Stimulated activated naive CD8-positive, alpha-beta T cell treated with anti-CD3 and anti-CD28 coated beads, Interleukin-15, Interleukin-2, amounts not matched to agents 100 ng/mL and 50 ng/mL, for 24 hours (primary cell): ENCODE data around the gene SRPK2.
A peak's percentile ranks its signal among the peaks of the same experiment; 100 is the strongest.
"Not testable (repeated sequence)": the region's sequence is repeated elsewhere in the genome, so short reads cannot be mapped to it uniquely, and the experiment has no call there.

Source experiments
- H3K27ac Mint-ChIP-seq: one replicate; pipeline ENCODE4 v1.8.0; 2021; ENCODE audit warnings: mild to moderate bottlenecking, mixed read lengths
- H3K27me3 Mint-ChIP-seq: one replicate; pipeline ENCODE4 v1.8.0; 2021; ENCODE audit warnings: mixed read lengths
- H3K36me3 Mint-ChIP-seq: one replicate; pipeline ENCODE4 v1.8.0; 2021; ENCODE audit warnings: low read depth, mixed read lengths
- H3K4me1 Mint-ChIP-seq: one replicate; pipeline ENCODE4 v1.8.0; 2021; ENCODE audit warnings: low read depth, mixed read lengths
- H3K4me3 Mint-ChIP-seq: one replicate; pipeline ENCODE4 v1.8.0; 2021; ENCODE audit warnings: mild to moderate bottlenecking, mixed read lengths
- H3K9me3 Mint-ChIP-seq: one replicate; pipeline ENCODE4 v1.8.0; 2021; ENCODE audit warnings: mixed read lengths

SRPK2 gene

DNA sequence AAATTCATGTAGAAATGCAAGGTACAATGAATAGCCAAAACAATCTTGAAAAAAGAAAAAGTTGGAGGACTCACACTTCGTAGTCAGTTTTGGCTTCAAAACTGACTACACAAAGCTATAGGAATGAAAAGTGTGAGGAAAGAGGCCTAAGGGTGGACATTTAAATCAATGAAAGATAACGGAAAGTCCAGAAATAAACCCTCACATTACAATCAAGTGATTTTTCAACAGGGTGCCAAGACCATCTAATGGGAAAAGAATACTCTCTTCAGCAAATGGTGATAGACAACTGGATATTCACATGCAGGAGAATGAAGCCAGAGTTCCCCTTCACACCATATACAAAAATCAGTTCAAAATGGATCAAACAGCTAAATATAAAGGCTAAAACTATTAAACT is 106.8 kb downstream of the SRPK2 start:
- peaks cover 48% of the 10 kb centered on the region for H3K4me1 Mint-ChIP-seq
- peaks cover 4% of the 10 kb centered on the region for H3K36me3 Mint-ChIP-seq
- H3K27ac Mint-ChIP-seq, result no peak overlapping the region
- H3K27me3 Mint-ChIP-seq, result no peaks in the 10 kb centered on the region
- H3K9me3 Mint-ChIP-seq, result no peaks in the 10 kb centered on the region
- no peak overlapping the region for H3K4me3 Mint-ChIP-seq

- Mint-ChIP-seq H3K4me3 (no peak overlapping the region), H3K27me3 (no peaks in the 10 kb centered on the region), H3K27ac (no peak overlapping the region), H3K36me3 (peaks cover 4% of the 10 kb centered on the region), H3K4me1 (peaks cover 37% of the 10 kb centered on the region), H3K9me3 (no peaks in the 10 kb centered on the region)
Observed at GRCh38 chr7:105279688-105280007, 109.1 kb downstream of the SRPK2 start.

- no peak overlapping the region for H3K4me3 Mint-ChIP-seq
- peaks cover 32% of the 10 kb centered on the region for H3K4me1 Mint-ChIP-seq
- H3K36me3 Mint-ChIP-seq, result peaks cover 4% of the 10 kb centered on the region
- H3K27ac Mint-ChIP-seq, result peak overlapping the region; percentile 45
- no peaks in the 10 kb centered on the region for H3K9me3 Mint-ChIP-seq
- H3K27me3 Mint-ChIP-seq, result no peaks in the 10 kb centered on the region
Observed at GRCh38 chr7:105278973-105279687, 109.6 kb downstream of the SRPK2 start.

DNA sequence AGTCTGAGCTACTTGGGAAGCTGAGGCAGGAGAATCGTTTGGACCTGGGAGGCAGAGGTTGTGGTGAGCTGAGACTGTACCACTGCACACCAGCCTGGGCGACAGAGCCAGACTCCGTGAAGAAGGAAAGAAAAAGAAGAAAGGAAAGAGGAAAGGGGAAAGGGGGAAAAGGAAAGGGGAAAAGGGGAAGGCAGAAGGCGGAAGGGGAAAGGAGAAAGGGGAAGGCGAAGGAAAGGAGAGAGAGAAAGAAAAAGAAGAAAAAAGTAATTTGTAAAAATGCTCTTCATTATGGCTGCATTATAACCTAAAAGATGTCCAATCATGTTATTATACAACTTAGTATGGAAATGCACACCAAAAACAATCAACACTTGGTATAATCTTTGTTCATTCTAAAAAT is 110.2 kb downstream of the SRPK2 start:
- H3K27me3 Mint-ChIP-seq, result no peaks in the 10 kb centered on the region

DNA sequence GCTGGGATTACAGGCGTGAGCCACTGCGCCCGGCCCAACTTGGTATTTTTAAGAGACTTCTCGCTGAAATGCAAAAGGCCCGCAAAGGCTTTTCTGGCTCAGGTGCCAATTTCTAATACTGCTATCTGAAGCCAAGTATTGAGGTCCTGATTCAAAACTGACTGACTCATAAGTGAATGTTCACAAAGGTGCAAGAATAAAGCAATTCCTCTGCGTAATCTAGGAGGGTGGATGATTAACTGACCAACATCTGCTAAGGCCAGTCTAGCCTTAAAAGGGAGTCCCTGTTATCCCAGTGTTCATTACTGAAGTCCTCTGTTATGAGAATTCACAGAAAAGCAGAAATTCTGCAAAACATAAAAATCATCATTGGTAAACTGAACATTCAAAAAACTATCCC is 111.4 kb downstream of the SRPK2 start:
- H3K4me1 Mint-ChIP-seq, result peaks cover 23% of the 10 kb centered on the region
- H3K4me3 Mint-ChIP-seq, result no peak overlapping the region
- no peak overlapping the region for H3K27ac Mint-ChIP-seq
- H3K36me3 Mint-ChIP-seq, result peaks cover 4% of the 10 kb centered on the region
- no peaks in the 10 kb centered on the region for H3K27me3 Mint-ChIP-seq
- no peaks in the 10 kb centered on the region for H3K9me3 Mint-ChIP-seq

More for the DNA sequence above, 110.2 kb downstream of the SRPK2 start:
- Mint-ChIP-seq H3K4me3 (no peak overlapping the region), H3K4me1 (peaks cover 30% of the 10 kb centered on the region), H3K9me3 (no peaks in the 10 kb centered on the region), H3K36me3 (peaks cover 4% of the 10 kb centered on the region), H3K27ac (no peak overlapping the region)

DNA sequence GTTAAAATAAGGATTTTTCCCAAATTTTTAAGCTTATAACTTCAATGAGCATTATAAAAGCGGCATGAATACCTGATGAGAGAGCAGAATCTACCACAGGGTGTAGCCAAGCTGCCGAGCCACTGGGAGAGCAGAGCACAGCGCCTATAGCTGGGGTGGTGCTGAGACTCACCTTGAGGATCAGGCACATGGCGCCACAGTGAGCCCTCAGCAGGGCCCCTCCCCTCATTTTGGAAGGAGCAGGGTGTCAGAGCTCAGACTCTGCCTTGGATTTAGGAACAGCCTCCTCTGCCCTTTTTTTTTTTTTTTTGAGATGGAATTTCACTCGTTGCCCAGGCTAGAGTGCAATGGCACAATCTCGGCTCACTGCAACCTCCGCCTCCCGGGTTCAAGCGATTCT is 118.6 kb downstream of the SRPK2 start:
- Mint-ChIP-seq H3K36me3 (no peaks in the 10 kb centered on the region), H3K4me1 (peaks cover 46% of the 10 kb centered on the region), H3K27ac (no peak overlapping the region), H3K4me3 (no peak overlapping the region), H3K9me3 (no peaks in the 10 kb centered on the region), H3K27me3 (no peaks in the 10 kb centered on the region)

DNA sequence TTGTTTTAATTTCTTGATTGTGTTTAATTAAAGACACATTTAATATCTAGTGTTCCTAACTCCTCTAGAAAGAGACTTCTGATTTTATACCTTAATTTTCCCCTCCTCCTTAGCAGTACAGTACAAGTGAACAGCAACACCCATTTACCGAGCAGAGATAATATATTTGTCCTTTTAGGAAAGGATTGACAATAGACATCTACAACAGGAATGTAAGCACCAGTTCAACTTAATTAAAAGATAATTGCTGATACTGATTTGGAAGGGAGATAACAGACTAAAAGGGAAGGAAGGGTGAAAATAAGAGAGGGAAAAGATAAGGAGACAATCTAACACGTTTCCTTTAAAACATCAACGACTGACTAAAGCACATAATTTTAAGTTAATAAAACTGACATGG is 119.3 kb downstream of the SRPK2 start:
- Mint-ChIP-seq H3K36me3 (no peaks in the 10 kb centered on the region), H3K27ac (peak overlapping the region; percentile 93), H3K27me3 (no peaks in the 10 kb centered on the region), H3K4me3 (peak overlapping the region; percentile 88), H3K4me1 (peaks cover 52% of the 10 kb centered on the region), H3K9me3 (no peaks in the 10 kb centered on the region)

DNA sequence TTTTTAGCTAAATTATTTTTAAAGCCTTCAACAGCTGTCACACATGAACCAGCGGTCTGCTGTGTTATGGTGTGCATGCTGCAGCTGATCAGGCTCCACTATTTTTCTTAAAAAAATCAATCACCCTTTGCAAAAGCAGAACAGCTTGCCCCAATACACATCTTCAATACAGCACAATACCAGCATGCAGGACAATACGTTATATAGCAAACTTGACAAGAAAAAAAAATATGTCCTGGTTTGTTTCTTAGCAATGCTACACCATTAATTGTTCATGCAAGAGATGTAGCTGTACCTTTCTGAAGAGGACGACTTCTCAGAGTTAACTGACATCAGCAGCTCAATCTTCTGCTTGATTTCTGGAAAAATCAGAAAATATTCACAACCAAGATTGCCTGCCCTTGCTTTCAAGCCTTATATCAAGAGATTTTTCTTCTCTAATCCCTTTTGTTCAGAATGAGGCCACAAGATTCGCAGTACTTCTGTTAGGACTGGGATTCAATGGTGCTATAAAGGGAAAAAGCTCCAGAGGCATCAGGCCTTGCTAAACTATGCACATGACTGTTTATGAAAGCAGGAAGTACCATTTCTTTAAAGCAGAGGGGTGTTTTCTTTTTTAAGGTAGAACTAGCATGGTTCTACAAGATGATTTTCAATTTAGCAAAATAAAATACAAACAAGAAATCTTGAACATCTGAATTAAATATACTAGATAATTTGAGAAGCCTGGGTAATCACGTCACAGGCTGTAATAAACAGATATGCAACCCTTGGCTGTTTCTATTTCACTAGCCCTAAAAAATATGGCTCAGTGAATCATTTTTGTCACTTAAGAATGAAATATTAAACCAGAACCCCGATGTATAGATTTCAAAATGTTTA is 120.0 kb downstream of the SRPK2 start:
- Mint-ChIP-seq H3K4me3 (peak overlapping the region; percentile 88), H3K27ac (peak overlapping the region; percentile 93), H3K36me3 (no peaks in the 10 kb centered on the region), H3K27me3 (no peaks in the 10 kb centered on the region), H3K4me1 (peaks cover 56% of the 10 kb centered on the region), H3K9me3 (no peaks in the 10 kb centered on the region)

DNA sequence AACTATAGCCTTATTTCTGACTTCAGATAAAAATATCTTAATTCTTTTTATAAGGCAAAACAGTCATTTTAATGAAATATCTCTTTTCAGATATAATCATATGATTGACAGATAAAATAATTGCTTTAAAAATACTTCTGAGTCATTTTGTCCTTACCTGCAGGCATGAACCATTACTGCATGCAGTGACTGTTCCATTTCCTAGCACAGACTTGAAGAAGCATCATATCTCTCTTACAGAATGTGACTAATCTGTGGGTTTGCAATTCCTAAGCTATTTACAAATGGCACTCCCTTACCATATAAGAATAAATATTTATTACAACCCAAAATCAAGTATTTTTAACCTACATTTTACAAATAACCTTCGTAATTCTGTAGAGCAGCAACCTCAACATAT is 120.7 kb downstream of the SRPK2 start:
- H3K27ac Mint-ChIP-seq, result no peak overlapping the region
- H3K36me3 Mint-ChIP-seq, result no peaks in the 10 kb centered on the region
- H3K4me3 Mint-ChIP-seq, result peak overlapping the region; percentile 88
- H3K4me1 Mint-ChIP-seq, result peaks cover 56% of the 10 kb centered on the region
- no peaks in the 10 kb centered on the region for H3K9me3 Mint-ChIP-seq
- H3K27me3 Mint-ChIP-seq, result no peaks in the 10 kb centered on the region

- Mint-ChIP-seq H3K9me3 (no peaks in the 10 kb centered on the region), H3K27me3 (no peaks in the 10 kb centered on the region), H3K4me1 (peaks cover 56% of the 10 kb centered on the region), H3K27ac (no peak overlapping the region), H3K36me3 (no peaks in the 10 kb centered on the region), H3K4me3 (peak overlapping the region; percentile 34)
Observed at GRCh38 chr7:105267244-105267643, 121.5 kb downstream of the SRPK2 start.

DNA sequence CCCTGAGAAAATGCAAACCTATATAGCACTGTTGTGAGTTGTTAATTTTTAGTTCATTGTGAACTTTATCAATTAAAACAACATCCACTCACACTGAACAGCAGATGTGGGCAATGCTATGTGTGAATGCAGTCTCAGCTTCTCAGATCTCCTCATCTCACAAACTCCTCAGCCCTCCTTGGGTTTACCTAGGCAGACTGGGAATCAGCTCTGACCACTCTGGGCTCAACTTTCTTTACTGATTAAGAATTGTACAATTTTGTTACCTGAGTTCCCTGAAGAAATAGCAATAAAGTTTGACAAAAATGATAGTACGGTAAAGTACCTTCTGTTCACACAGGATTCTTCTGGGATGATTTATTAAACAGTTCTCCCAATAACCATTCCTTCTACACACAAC is 124.0 kb downstream of the SRPK2 start:
- Mint-ChIP-seq H3K27ac (no peak overlapping the region), H3K4me3 (no peak overlapping the region), H3K36me3 (peaks cover 5% of the 10 kb centered on the region), H3K27me3 (no peaks in the 10 kb centered on the region), H3K4me1 (peaks cover 49% of the 10 kb centered on the region), H3K9me3 (no peaks in the 10 kb centered on the region)

GRCh38 chr7:105261689-105262088 is 127.0 kb downstream of the SRPK2 start:
- no peaks in the 10 kb centered on the region for H3K9me3 Mint-ChIP-seq
- no peak overlapping the region for H3K4me3 Mint-ChIP-seq
- H3K27ac Mint-ChIP-seq, result no peak overlapping the region
- peaks cover 45% of the 10 kb centered on the region for H3K4me1 Mint-ChIP-seq
- peaks cover 11% of the 10 kb centered on the region for H3K36me3 Mint-ChIP-seq
- H3K27me3 Mint-ChIP-seq, result no peaks in the 10 kb centered on the region

DNA sequence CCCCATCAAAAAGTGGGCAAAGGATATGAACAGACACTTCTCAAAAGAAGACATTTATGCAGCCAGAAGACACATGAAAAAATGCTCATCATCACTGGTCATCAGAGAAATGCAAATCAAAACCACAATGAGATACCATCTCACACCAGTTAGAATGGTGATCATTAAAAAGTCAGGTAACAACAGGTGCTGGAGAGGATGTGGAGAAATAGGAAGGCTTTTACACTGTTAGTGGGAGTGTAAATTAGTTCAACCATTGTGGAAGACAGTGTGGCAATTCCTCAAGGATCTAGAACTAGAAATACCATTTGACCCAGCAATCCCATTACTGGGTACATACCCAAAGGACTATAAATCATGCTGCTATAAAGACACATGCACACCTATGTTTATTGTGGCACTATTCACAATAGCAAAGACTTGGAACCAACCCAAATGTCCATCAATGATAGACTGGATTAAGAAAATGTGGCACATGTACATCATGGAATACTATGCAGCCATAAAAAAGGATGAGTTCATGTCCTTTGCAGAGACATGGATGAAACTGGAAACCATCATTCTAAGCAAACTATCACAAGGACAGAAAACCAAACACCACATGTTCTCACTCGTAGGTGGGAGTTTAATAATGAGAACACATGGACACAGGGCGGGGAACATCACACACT is 128.4 kb downstream of the SRPK2 start:
- H3K27me3 Mint-ChIP-seq, H3K27ac Mint-ChIP-seq, H3K4me3 Mint-ChIP-seq, H3K9me3 Mint-ChIP-seq: not testable (repeated sequence)
- peaks cover 50% of the 10 kb centered on the region for H3K4me1 Mint-ChIP-seq
- H3K36me3 Mint-ChIP-seq, result peaks cover 11% of the 10 kb centered on the region

DNA sequence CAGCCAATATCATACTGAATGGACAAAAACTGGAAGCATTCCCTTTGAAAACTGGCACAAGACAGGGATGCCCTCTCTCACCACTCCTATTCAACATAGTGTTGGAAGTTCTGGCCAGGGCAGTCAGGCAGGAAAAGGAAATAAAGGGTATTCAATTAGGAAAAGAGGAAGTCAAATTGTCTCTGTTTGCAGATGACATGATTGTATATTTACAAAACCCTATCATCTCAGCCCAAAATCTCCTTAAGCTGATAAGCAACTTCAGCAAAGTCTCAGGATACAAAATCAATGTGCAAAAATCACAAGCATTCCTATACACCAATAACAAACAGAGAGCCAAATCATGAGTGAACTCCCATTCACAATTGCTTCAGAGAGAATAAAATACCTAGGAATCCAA is 129.8 kb downstream of the SRPK2 start:
- peaks cover 11% of the 10 kb centered on the region for H3K36me3 Mint-ChIP-seq
- peaks cover 43% of the 10 kb centered on the region for H3K4me1 Mint-ChIP-seq
- H3K9me3 Mint-ChIP-seq, H3K27me3 Mint-ChIP-seq, H3K4me3 Mint-ChIP-seq, H3K27ac Mint-ChIP-seq: not testable (repeated sequence)

DNA sequence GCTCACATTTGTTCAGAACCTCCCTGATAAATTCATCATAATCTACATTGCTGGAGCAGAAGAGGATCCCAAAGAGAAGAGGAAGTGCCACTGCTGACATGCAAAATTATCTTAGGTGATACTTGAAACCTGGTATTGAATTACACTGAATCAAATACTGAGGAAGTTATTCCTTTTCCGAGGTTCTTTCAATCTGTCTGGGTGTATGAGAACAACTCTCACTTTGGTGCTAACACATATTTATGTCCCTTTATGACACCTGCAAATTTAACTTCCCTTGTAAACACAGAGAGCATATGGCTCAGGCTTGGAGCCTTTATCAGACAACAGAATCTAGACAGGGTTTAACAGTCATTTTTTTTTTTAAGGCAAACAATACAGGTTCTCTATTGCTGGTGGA is 131.4 kb downstream of the SRPK2 start:
- Mint-ChIP-seq H3K27me3 (no peaks in the 10 kb centered on the region), H3K27ac (no peak overlapping the region), H3K4me3 (no peak overlapping the region), H3K36me3 (peaks cover 11% of the 10 kb centered on the region), H3K9me3 (no peaks in the 10 kb centered on the region), H3K4me1 (peaks cover 48% of the 10 kb centered on the region)
